ENCODE measurements around the gene PLEKHG5.
A peak's percentile ranks its signal among the peaks of the same experiment; 100 is the strongest.
"Not testable (repeated sequence)": the region's sequence is repeated elsewhere in the genome, so short reads cannot be mapped to it uniquely, and the experiment has no call there.

The PLEKHG5 gene

GRCh38 chr1:6468729-6469461 lies 22.6 kb downstream of the PLEKHG5 start:
- no peak overlapping the region for H3K4me3 ChIP-seq (ENCODE audit: low read length)
- no peak for DNase-seq (ENCODE audit: low read depth, low spot score)

GRCh38 chr1:6467744-6468688 lies 23.5 kb downstream of the PLEKHG5 start:
- H3K4me3 ChIP-seq (ENCODE audit: low read length) = no peak overlapping the region
- DNase-seq (ENCODE audit: low read depth, low spot score) = no peak

GRCh38 chr1:6467224-6467623 lies 24.2 kb downstream of the PLEKHG5 start:
- H3K4me3 ChIP-seq (ENCODE audit: low read length) = no peak overlapping the region
- no peak for DNase-seq (ENCODE audit: low read depth, low spot score)

- DNase-seq (ENCODE audit: low read depth, low spot score) = no peak
- H3K4me3 ChIP-seq (ENCODE audit: low read length) = no peak overlapping the region
These were observed 24.7 kb downstream of the PLEKHG5 start for GRCh38 chr1:6466751-6467150.

GRCh38 chr1:6466023-6466422 lies 25.4 kb downstream of the PLEKHG5 start, which contains the start of gene TNFRSF25:
TNFRSF25 (minus strand) TSS chr1:6466173; CDS start chr1:6466107, 66 bp downstream.
- no peak within 1 kb of the TSS for H3K4me3 ChIP-seq (ENCODE audit: low read length)

GRCh38 chr1:6465461-6466005 lies 25.9 kb downstream of the PLEKHG5 start:
- no peak for DNase-seq (ENCODE audit: low read depth, low spot score)
- no peak overlapping the region for H3K4me3 ChIP-seq (ENCODE audit: low read length)

More at GRCh38 chr1:6466023-6466422, 25.4 kb downstream of the PLEKHG5 start, which contains the start of gene TNFRSF25:
- DNase-seq (ENCODE audit: low read depth, low spot score) = no peak

- H3K4me3 ChIP-seq (ENCODE audit: low read length) = no peak overlapping the region
- DNase-seq (ENCODE audit: low read depth, low spot score) = no peak
These were observed 26.6 kb downstream of the PLEKHG5 start for GRCh38 chr1:6464915-6465314.

GRCh38 chr1:6464514-6464836 lies 27.0 kb downstream of the PLEKHG5 start:
- no peak overlapping the region for H3K4me3 ChIP-seq (ENCODE audit: low read length)
- no peak for DNase-seq (ENCODE audit: low read depth, low spot score)

GRCh38 chr1:6463120-6463412 lies 28.4 kb downstream of the PLEKHG5 start:
- H3K4me3 ChIP-seq (ENCODE audit: low read length) = no peak overlapping the region
- DNase-seq (ENCODE audit: low read depth, low spot score) = no peak

- H3K4me3 ChIP-seq (ENCODE audit: low read length) = no peak overlapping the region
- no peak for DNase-seq (ENCODE audit: low read depth, low spot score)
These were observed 28.9 kb downstream of the PLEKHG5 start for GRCh38 chr1:6462412-6463119.

GRCh38 chr1:6461538-6462411 lies 29.7 kb downstream of the PLEKHG5 start:
- no peak overlapping the region for H3K4me3 ChIP-seq (ENCODE audit: low read length)
- DNase-seq (ENCODE audit: low read depth, low spot score) = no peak

- DNase-seq (ENCODE audit: low read depth, low spot score) = no peak
These were observed 30.4 kb downstream of the PLEKHG5 start for GRCh38 chr1:6461051-6461530.

GRCh38 chr1:6460301-6461050 lies 31.0 kb downstream of the PLEKHG5 start:
- peak overlapping the region; percentile 22 for H3K4me3 ChIP-seq (ENCODE audit: low read length)
- DNase-seq (ENCODE audit: low read depth, low spot score) = no peak

More at GRCh38 chr1:6461051-6461530, 30.4 kb downstream of the PLEKHG5 start:
- H3K4me3 ChIP-seq (ENCODE audit: low read length) = no peak overlapping the region

GRCh38 chr1:6459850-6460265 lies 31.6 kb downstream of the PLEKHG5 start:
- no peak for DNase-seq (ENCODE audit: low read depth, low spot score)
- peak overlapping the region; percentile 22 for H3K4me3 ChIP-seq (ENCODE audit: low read length)

GRCh38 chr1:6456800-6457466 lies 34.5 kb downstream of the PLEKHG5 start:
- no peak overlapping the region for H3K4me3 ChIP-seq (ENCODE audit: low read length)
- no peak for DNase-seq (ENCODE audit: low read depth, low spot score)

GRCh38 chr1:6455752-6456520 lies 35.5 kb downstream of the PLEKHG5 start:
- H3K4me3 ChIP-seq (ENCODE audit: low read length) = not testable (repeated sequence)

More at GRCh38 chr1:6455752-6456520, 35.5 kb downstream of the PLEKHG5 start:
- DNase-seq (ENCODE audit: low read depth, low spot score) = not testable (repeated sequence)
